Measurements from ENCODE around the gene INSYN2B.
"Not testable (repeated sequence)": the region's sequence is repeated elsewhere in the genome, so short reads cannot be mapped to it uniquely, and the experiment has no call there.

INSYN2B gene

GRCh38 chr5:169958278-169958677, 22.0 kb downstream of the INSYN2B start:
- Histone ChIP-seq H3K79me2 (ENCODE audit: low read length) (no peaks in the 10 kb centered on the region), H3K4me3 (ENCODE audit: low read length) (no peak overlapping the region), H2AFZ (ENCODE audit: low read depth, low read length) (no peak overlapping the region), H4K20me1 (ENCODE audit: insufficient read depth, low read length) (peaks cover 2% of the 10 kb centered on the region; the same call in 1 of the 2 replicates), H3K27me3 (ENCODE audit: low read depth, low read length) (no peaks in the 10 kb centered on the region), H3K9me3 (ENCODE audit: insufficient read depth, low read length) (no peaks in the 10 kb centered on the region), H3K4me1 (ENCODE audit: low read length) (0 out of 2 replicates have a peak, but pooled peaks cover 1% of the 10 kb centered on the region), H3K27ac (ENCODE audit: low read length) (no peak overlapping the region), H3K4me2 (ENCODE audit: low read length) (no peak overlapping the region), H3K9ac (ENCODE audit: low read length) (no peak overlapping the region), H3K36me3 (replicated peaks; ENCODE audit: low read depth, low read length) (no peaks in the 10 kb centered on the region)
- TF ChIP-seq, protein P1, sequence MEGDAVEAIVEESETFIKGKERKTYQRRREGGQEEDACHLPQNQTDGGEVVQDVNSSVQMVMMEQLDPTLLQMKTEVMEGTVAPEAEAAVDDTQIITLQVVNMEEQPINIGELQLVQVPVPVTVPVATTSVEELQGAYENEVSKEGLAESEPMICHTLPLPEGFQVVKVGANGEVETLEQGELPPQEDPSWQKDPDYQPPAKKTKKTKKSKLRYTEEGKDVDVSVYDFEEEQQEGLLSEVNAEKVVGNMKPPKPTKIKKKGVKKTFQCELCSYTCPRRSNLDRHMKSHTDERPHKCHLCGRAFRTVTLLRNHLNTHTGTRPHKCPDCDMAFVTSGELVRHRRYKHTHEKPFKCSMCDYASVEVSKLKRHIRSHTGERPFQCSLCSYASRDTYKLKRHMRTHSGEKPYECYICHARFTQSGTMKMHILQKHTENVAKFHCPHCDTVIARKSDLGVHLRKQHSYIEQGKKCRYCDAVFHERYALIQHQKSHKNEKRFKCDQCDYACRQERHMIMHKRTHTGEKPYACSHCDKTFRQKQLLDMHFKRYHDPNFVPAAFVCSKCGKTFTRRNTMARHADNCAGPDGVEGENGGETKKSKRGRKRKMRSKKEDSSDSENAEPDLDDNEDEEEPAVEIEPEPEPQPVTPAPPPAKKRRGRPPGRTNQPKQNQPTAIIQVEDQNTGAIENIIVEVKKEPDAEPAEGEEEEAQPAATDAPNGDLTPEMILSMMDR (IDR thresholded peaks at IDR 0.05; ENCODE audit: low read depth, low read length) = no peak
- no peak for TF ChIP-seq EZH2phosphoT487 (IDR thresholded peaks at IDR 0.05; ENCODE audit: low read depth)

- Histone ChIP-seq H3K4me3 (ENCODE audit: low read length) (no peak overlapping the region), H3K4me2 (ENCODE audit: low read length) (no peak overlapping the region), H3K27me3 (ENCODE audit: low read depth, low read length) (no peaks in the 10 kb centered on the region), H2AFZ (ENCODE audit: low read depth, low read length) (no peak overlapping the region), H4K20me1 (ENCODE audit: insufficient read depth, low read length) (peaks cover 4% of the 10 kb centered on the region; the same call in 1 of the 2 replicates), H3K9me3 (ENCODE audit: insufficient read depth, low read length) (no peaks in the 10 kb centered on the region), H3K4me1 (ENCODE audit: low read length) (peaks cover 5% of the 10 kb centered on the region; the same call in 1 of the 2 replicates), H3K36me3 (replicated peaks; ENCODE audit: low read depth, low read length) (no peaks in the 10 kb centered on the region), H3K9ac (ENCODE audit: low read length) (no peak overlapping the region), H3K79me2 (ENCODE audit: low read length) (no peaks in the 10 kb centered on the region), H3K27ac (ENCODE audit: low read length) (no peak overlapping the region)
- TF ChIP-seq EZH2phosphoT487 (IDR thresholded peaks at IDR 0.05; ENCODE audit: low read depth) = no peak
- TF ChIP-seq, protein P1 (IDR thresholded peaks at IDR 0.05; ENCODE audit: low read depth, low read length) = no peak
Measured at GRCh38 chr5:169956756-169957155, 23.5 kb downstream of the INSYN2B start.

DNA sequence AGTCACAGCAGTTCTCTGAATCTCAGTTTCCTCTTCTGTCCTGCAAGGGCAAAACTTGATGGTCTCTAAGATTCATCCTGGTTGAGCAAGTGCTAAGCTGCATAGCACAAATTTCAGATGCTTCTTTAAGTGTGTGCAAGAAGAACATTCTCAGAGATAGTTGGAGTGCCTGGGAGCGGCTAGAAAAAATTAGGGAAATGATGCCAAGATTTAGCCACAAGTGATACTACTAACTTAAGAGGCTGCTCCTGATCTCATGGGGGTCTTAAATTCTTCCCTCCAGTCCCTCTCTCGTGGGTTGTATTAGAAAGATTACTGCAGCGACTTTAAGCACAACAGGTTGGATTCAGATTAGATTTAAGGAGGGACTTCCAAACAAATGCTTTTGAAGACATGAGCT, 24.2 kb downstream of the INSYN2B start:
- TF ChIP-seq EZH2phosphoT487 (IDR thresholded peaks at IDR 0.05; ENCODE audit: low read depth) = no peak
- TF ChIP-seq, protein P1 (IDR thresholded peaks at IDR 0.05; ENCODE audit: low read depth, low read length) = no peak
- Histone ChIP-seq H4K20me1 (ENCODE audit: insufficient read depth, low read length) (peaks cover 4% of the 10 kb centered on the region; the same call in 1 of the 2 replicates), H3K27ac (ENCODE audit: low read length) (no peak overlapping the region), H3K9ac (ENCODE audit: low read length) (no peak overlapping the region), H3K79me2 (ENCODE audit: low read length) (no peaks in the 10 kb centered on the region), H3K9me3 (ENCODE audit: insufficient read depth, low read length) (no peaks in the 10 kb centered on the region), H3K4me3 (ENCODE audit: low read length) (no peak overlapping the region), H3K36me3 (replicated peaks; ENCODE audit: low read depth, low read length) (no peaks in the 10 kb centered on the region), H2AFZ (ENCODE audit: low read depth, low read length) (no peak overlapping the region), H3K27me3 (ENCODE audit: low read depth, low read length) (no peaks in the 10 kb centered on the region), H3K4me1 (ENCODE audit: low read length) (peaks cover 5% of the 10 kb centered on the region; the same call in 1 of the 2 replicates), H3K4me2 (ENCODE audit: low read length) (no peak overlapping the region)

DNA sequence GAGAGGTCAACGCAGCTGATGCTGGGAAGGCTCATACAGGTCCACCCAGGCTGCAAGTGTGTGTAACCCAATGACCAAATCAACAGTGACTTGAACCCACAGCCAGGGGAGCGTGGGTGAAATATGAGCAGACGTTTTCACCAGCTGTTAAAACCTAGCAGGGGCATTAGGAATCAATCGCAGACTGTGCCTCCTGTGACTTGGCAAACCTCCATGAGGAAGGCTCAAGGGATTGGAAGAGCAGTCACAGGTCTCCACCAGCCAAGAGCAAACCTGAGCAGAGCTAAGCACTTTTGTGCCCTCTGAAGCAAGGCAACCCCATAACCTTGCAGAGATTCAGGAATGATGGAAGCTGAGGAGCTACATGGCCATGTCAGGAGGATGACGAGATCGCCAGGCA, 25.5 kb downstream of the INSYN2B start:
- Histone ChIP-seq H3K9me3 (ENCODE audit: insufficient read depth, low read length) (no peaks in the 10 kb centered on the region), H4K20me1 (ENCODE audit: insufficient read depth, low read length) (peaks cover 4% of the 10 kb centered on the region; the same call in 1 of the 2 replicates), H3K36me3 (replicated peaks; ENCODE audit: low read depth, low read length) (no peaks in the 10 kb centered on the region), H2AFZ (ENCODE audit: low read depth, low read length) (no peak overlapping the region), H3K4me1 (ENCODE audit: low read length) (peaks cover 5% of the 10 kb centered on the region; the same call in 1 of the 2 replicates), H3K27me3 (ENCODE audit: low read depth, low read length) (no peaks in the 10 kb centered on the region), H3K9ac (ENCODE audit: low read length) (no peak overlapping the region), H3K27ac (ENCODE audit: low read length) (no peak overlapping the region), H3K4me3 (ENCODE audit: low read length) (no peak overlapping the region), H3K4me2 (ENCODE audit: low read length) (no peak overlapping the region), H3K79me2 (ENCODE audit: low read length) (no peaks in the 10 kb centered on the region)
- no peak for TF ChIP-seq EZH2phosphoT487 (IDR thresholded peaks at IDR 0.05; ENCODE audit: low read depth)
- TF ChIP-seq, protein P1 (IDR thresholded peaks at IDR 0.05; ENCODE audit: low read depth, low read length) = no peak

DNA sequence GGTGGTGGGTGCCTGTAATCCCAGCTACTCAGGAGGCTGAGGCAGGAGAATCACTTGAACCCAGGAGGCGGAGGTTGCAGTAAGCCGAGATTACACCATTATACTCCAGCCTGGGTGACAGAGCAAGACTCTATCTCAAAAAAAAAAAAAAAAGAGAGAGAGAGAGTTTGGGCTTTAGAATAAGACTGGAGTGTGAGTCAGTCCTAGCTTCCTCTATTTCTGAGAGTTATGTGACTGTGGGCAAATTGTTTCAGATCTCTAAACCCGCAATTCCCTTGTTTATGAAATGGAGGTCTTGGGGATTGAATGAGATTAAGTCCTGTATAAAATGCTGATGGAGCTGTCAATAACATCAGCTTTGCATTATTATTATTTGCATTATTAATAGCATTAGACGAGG, 27.1 kb downstream of the INSYN2B start:
- H4K20me1 ChIP-seq (ENCODE audit: insufficient read depth, low read length); H3K79me2 ChIP-seq (ENCODE audit: low read length); H2AFZ ChIP-seq (ENCODE audit: low read depth, low read length); H3K4me3 ChIP-seq (ENCODE audit: low read length); H3K36me3 ChIP-seq (replicated peaks; ENCODE audit: low read depth, low read length); H3K27me3 ChIP-seq (ENCODE audit: low read depth, low read length); H3K27ac ChIP-seq (ENCODE audit: low read length); H3K9ac ChIP-seq (ENCODE audit: low read length); H3K4me1 ChIP-seq (ENCODE audit: low read length); H3K4me2 ChIP-seq (ENCODE audit: low read length); H3K9me3 ChIP-seq (ENCODE audit: insufficient read depth, low read length): not testable (repeated sequence)
